DMS114 treated with DMSO at 0.1 percent for 48 hours (cell line): ENCODE measurements around the gene NUP98.
"Not testable (repeated sequence)": the region's sequence is repeated elsewhere in the genome, so short reads cannot be mapped to it uniquely, and the experiment has no call there.

Experiments used
- DNase-seq: peaks from one replicate; lab custom pipeline; 2025; ENCODE audit not compliant: unreplicated experiment; lab: John Stamatoyannopoulos, UW

Gene NUP98

DNA sequence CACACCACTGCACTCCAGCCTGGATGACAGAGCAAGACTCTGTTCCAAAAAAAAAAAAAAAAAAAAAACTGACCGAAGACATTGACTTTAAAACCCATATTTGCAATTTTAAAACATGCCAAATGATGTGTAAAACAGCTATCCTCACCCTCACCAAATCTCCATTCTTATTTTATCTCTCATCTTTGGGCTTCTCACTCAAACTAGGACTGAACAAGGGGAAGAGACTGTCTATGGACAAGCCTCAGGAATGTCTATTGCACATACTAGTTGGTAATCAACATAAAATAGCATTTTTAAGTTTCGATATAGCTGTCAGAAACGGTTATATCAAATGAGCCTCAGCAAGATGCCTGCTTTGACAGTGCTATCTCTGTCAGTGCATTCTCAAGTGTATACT is 118.3 kb downstream of the NUP98 start:
- DNase-seq, result no peak

GRCh38 chr11:3675971-3676370 is 121.4 kb downstream of the NUP98 start:
- DNase-seq, result no peak

DNA sequence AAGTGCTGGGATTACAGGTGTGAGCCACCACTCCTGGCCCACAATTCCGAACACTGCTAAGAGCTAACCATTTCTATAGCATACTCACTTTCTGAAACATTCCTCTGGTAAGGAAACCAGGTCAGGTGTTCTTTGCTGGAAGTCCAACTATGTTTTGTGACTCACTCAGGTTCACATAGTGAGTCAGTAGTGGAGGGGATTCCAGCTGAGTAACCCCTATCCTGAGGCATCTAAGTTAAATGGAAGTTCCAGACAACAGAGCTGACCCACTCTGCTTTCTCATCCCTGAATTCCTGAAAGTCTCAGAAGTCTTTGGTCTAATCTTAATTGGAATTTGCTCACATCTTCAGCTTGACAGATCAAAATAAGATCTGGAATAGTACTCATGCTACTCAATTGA is 123.2 kb downstream of the NUP98 start:
- DNase-seq, result no peak

DNA sequence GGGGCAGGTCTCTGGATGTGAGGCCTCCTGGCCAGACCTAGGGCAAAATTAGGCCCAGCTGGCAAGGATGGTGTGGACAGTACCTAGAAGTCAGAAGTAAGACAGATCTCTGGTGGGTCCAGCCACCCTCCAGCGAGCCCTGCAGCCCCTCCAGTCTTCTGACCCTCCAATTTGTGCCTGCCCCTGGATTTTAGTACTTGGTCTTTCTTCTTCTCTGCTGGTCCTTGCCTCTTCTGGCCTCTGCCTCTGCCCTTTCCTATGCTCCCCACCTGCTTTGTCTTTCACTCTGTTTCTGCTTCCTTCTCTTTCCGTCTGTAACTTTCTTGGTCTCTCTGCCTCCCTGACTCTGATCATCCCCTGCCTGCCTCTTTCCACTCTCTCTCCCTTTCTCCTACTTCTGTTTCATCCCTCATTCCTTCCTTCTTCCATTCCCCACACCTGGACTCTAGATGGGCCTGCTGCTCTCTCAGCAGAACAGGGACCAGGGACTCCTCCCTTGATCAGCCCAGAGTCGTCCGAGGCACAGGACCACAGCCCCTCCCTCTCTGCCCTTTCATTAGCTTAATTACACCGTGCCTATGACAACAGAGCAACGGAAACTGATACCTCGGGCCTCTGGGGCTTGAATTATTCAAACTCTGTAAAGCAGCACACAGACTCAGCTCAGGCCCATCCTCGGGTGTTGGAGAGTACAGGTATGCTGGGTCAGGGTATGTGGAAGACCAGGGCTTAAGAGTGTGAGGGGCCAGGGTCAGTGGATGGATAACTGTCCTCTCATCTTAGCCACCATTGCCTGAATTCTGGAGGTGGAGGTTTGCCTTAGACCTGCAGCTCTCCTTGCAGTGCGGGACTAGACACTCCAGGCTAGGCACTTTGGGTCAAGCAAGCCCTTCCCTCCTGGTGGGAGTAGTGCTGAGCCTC is 125.8 kb downstream of the NUP98 start, which contains the start of gene CHRNA10:
Gene CHRNA10, minus strand, starts transcription at position 51 of the 921 bp plus-strand sequence. CDS start 72 bp downstream, outside the sequence.
- DNase-seq, result no peak

DNA sequence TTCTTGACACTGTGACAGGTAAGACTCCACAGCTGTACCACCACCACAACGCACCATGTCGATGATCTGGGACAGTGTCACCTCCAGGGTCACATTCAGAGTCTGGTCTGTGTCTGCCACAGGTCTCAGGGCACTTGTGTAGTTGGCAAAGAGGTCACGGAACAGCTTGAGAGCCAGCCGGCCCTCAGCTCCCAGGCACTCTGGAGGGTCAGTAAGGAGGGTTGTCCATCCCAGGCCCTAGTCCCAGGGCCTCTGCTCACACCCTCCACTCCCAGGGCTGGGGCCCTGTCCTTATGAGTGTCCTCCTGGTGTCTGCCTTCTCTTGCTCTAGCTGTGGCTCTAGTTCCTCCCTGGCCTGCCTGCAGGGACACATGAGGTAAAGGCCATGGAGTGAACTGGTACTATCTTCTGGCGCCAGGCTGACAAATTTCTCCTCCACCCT is 127.6 kb downstream of the NUP98 start:
- DNase-seq, result no peak

GRCh38 chr11:3669128-3669527 is 128.2 kb downstream of the NUP98 start:
- DNase-seq, result no peak

GRCh38 chr11:3667149-3668035 is 130.0 kb downstream of the NUP98 start:
- DNase-seq, result no peak

- no peak for DNase-seq
Observed at GRCh38 chr11:3666023-3666530, 131.3 kb downstream of the NUP98 start.

DNA sequence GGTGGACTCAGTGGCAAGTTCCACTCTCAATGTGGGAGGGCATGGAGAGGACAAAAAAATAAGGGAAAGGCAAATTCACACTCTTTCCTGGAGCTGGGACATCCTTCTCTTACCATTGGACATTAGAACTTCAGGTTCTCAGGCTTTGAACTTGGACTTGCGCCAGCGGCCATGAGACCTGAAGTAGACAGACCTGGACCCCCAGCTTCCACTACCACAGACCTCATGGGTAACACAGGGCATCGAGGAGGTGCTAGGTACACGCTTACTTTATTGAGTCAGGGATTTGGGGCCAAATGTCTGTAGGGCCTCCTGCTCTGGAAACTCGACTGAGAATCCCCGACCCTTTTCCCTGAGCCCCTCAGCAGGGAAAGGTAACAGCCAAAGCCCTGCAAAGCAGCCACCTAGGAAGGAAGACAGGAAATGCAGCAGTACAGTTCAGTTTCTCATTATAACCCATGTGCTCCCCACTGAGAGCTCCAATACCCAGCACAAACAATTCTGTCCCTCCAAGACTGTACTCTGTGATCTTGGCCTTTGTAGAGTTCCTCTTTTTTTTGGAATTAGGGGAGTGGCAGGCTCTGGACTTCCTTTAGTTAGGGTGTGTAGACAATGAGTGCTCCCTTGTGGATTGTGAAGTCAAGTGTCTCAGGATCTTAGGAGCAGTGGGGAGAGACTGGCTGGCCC is 131.9 kb downstream of the NUP98 start:
- no peak for DNase-seq

DNA sequence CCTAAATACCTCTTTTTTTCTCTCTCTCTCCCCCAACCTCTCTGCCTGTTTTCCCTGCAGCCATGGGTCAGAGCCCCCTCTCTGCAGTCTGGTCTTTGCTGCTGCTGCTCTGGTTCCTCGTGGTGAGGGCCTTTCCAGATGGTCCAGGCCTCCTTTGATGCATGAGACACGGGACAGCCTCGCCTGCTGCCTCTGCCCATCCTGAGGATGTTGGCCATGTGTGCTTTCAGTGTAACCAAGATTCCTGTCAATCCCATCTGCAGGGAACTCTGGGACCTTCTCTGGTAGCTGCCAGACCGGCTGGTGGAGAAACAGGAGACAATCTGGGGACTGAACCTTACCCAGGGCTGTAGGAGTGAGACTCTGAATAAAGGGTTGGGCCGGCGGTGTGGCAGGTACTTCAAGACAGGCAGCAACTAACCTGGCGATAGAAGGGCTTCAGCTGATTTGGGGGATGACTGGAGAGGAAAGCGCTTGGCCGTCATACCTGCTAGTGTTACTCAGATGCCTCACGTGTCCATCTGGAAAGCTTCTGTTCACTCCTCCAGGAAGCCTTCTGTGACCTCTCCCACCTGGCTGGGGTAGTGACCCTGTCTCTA is 133.2 kb downstream of the NUP98 start:
- no peak for DNase-seq

- no peak for DNase-seq
Observed at GRCh38 chr11:3662856-3663255, 134.5 kb downstream of the NUP98 start.

DNA sequence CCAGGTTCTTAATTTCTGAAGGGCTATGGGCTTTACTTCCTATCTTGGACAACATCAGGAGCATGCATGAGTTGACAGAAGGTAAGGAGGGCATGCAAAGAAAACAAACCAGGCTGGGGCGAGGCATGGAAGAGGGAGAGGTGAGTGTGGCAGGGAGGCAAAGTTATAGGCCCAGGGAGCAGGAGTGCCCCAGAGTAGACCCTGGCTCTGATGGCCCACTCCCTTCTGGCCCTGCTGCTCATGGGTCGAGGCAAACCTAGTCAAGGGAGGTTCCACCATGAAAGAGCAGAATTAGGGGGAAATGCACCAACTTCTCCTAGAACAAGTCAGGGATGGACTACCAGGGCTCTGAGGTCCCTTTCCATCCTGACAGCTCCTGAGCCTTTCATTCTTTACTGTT is 136.4 kb downstream of the NUP98 start:
- DNase-seq, result no peak

DNA sequence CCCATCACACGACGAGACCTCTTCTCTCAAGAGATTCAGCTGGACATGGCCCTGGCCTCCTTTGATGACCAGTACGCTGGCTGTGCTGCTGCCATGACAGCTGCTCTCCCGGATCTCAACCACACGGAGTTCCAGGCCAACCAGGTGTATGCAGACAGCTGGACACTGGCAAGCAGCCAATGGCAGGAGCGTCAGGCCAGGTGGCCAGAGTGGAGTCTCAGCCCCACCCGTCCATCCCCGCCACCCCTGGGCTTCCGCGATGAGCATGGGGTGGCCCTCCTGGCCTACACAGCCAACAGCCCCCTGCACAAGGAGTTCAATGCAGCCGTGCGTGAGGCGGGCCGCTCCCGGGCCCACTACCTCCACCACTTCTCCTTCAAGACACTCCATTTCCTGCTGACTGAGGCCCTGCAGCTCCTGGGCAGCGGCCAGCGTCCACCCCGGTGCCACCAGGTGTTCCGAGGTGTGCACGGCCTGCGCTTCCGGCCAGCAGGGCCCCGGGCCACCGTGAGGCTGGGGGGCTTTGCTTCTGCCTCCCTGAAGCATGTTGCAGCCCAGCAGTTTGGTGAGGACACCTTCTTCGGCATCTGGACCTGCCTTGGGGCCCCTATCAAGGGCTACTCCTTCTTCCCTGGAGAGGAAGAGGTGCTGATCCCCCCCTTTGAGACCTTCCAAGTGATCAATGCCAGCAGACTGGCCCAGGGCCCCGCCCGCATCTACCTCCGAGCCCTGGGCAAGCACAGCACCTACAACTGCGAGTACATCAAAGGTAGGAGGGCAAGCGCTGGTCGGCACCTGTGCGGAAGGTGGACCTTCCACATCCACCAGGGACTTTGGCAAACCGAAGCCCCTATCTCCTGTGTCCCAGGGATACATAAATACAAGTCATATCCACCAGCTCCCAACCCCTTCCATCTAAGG is 137.5 kb downstream of the NUP98 start:
- no peak for DNase-seq

GRCh38 chr11:3658252-3658651 is 139.1 kb downstream of the NUP98 start:
- DNase-seq, result no peak

- DNase-seq, result not testable (repeated sequence)
Observed at GRCh38 chr11:3657331-3657730, 140.0 kb downstream of the NUP98 start.

DNA sequence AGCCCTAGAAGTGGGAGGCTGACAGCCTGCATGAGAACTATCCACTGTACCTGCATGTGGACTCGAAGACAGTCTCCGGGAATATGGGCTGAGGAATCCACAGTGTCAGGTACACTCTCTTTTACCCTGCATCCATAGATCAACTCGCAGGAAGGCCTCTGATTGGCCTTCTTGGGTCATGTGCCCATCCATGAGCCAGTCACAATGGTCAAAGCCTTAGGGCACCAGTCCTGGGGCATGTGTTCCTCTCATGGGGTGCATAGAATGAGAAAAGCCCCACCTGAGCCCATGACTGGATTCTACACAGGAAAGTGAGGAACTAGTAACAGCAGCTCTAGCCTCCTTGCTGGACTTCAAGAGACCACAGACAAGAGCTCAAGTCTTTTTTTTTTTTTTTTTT is 141.8 kb downstream of the NUP98 start:
- DNase-seq, result no peak

DNA sequence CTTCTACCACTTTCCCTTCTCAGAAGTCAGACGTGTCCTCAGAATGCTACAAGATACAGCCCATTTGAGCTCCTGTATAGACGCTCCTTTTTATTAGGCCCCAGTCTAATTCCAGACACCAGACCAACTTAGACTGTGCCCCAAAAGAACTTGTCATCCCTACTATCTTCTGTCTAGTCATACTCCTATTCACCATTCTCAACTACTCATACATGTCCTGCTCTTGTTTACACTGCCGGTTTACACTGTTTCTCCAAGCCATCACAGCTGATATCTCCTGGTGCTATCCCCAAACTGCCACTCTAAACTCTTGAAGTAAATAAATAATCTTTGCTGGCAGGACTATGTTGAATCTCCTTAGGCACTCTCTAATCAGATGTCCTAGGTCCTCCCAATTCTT is 144.8 kb downstream of the NUP98 start:
- DNase-seq, result not testable (repeated sequence)

DNA sequence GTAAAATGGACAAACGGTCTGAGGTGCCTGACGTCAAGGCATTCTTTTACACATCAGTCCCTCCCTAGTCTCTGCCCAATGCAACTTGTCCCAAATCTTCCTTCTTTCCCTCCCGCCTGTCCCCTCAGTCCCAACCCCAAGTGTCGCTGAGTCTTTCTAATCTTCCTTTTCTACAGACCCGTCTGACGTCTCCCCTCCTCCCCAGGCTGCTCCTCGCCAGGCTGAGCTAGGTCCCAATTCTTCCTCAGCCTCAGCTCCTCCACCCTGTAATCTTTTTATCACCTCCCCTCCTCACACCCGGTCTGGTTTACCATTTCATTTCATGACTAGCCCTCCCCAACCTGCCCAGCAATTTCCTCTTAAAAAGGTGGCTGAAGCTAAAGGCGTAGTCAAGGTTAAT is 148.0 kb downstream of the NUP98 start:
- DNase-seq, result not testable (repeated sequence)

DNA sequence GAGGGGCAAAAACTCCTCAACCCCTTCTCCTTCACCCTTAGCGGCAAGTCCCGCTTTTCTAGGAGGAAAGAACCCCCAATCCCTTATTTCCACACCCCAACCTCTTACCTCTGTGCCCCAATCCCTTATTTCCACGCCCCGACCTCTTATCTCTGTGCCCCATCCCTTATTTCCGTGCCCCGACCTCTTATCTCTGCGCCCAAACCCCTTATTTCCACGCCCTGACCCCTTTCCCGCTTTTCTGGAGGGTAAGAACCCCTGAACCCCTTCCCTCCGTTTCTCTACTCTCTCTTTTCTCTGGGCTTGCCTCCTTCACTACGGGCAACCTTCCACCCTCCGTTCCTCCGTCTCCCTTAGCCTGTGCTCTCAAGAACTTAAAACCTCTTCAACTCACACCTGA is 148.5 kb downstream of the NUP98 start:
- DNase-seq, result not testable (repeated sequence)
